ENCODE data around the gene RRP8.
A peak's percentile ranks its signal among the peaks of the same experiment; 100 is the strongest.

The RRP8 gene

GRCh38 chr11:6608726-6609501 is 5.5 kb upstream of the RRP8 start:
- Histone ChIP-seq H3K79me2 (ENCODE audit: low read length) (peaks cover 36% of the 10 kb centered on the region), H3K9ac (ENCODE audit: low read length) (no peak overlapping the region), H3K27ac (ENCODE audit: low read length) (no peak overlapping the region), H3K4me3 (ENCODE audit: low read length) (no peak overlapping the region), H3K4me1 (ENCODE audit: low read length) (peaks cover 54% of the 10 kb centered on the region), H3K36me3 (replicated peaks; ENCODE audit: low read depth, low read length) (peaks cover 39% of the 10 kb centered on the region), H2AFZ (ENCODE audit: low read depth, low read length) (no peak overlapping the region), H3K27me3 (ENCODE audit: low read depth, low read length) (no peaks in the 10 kb centered on the region), H3K4me2 (ENCODE audit: low read length) (no peak overlapping the region), H3K9me3 (ENCODE audit: insufficient read depth, low read length) (no peaks in the 10 kb centered on the region), H4K20me1 (ENCODE audit: insufficient read depth, low read length) (0 out of 2 replicates have a peak, but pooled peaks cover 4% of the 10 kb centered on the region)
- no peak for TF ChIP-seq EZH2phosphoT487 (IDR thresholded peaks at IDR 0.05; ENCODE audit: low read depth)
- TF ChIP-seq, protein P1, sequence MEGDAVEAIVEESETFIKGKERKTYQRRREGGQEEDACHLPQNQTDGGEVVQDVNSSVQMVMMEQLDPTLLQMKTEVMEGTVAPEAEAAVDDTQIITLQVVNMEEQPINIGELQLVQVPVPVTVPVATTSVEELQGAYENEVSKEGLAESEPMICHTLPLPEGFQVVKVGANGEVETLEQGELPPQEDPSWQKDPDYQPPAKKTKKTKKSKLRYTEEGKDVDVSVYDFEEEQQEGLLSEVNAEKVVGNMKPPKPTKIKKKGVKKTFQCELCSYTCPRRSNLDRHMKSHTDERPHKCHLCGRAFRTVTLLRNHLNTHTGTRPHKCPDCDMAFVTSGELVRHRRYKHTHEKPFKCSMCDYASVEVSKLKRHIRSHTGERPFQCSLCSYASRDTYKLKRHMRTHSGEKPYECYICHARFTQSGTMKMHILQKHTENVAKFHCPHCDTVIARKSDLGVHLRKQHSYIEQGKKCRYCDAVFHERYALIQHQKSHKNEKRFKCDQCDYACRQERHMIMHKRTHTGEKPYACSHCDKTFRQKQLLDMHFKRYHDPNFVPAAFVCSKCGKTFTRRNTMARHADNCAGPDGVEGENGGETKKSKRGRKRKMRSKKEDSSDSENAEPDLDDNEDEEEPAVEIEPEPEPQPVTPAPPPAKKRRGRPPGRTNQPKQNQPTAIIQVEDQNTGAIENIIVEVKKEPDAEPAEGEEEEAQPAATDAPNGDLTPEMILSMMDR (IDR thresholded peaks at IDR 0.05; ENCODE audit: low read depth, low read length), result no peak

DNA sequence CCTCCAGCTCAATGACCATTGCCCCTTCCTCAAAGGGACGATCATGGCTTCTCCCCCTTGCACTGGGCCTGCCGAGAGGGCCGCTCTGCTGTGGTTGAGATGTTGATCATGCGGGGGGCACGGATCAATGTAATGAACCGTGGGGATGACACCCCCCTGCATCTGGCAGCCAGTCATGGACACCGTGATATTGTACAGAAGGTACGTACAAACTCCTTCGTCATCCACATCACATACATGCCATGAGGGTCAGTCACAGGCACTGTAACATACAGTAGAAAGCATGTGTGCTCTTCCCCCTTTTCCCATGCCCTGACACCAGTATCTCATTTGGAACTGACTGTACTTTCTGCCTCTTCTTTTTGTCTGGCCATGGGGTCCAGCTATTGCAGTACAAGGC is 4.6 kb upstream of the RRP8 start:
- peaks cover 39% of the 10 kb centered on the region for H3K36me3 ChIP-seq (replicated peaks; ENCODE audit: low read depth, low read length)

DNA sequence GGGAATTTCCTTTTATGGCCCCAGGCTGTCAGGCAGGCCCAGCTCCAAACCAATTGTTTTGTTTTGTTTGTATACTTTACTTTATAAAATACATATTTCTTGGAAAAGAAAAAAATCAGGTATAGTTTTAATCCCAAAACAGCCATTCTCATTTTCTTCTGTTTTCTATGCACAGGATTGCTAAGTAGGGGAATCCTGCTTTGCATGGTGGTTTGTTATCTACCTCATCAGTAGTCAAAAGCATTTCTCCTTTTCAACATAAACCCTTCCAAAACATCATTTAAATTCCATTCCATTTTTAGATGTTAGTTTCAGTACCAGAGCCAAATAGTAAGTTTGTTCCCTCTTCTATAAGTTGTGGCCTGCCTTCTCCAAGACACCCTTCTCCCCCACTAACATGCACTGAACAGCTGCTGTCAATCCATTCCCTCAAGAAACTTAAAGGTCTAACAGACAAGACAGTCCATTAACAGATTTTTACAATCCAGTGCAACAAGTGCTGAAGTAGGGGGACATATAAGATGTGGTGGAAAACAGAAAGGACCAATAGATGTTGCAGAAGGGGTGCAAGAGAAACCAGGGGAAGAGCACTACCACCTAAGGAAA is 3.9 kb upstream of the RRP8 start:
- H3K27me3 ChIP-seq (ENCODE audit: low read depth, low read length), result no peaks in the 10 kb centered on the region
- H3K9me3 ChIP-seq (ENCODE audit: insufficient read depth, low read length), result no peaks in the 10 kb centered on the region
- no peak overlapping the region for H2AFZ ChIP-seq (ENCODE audit: low read depth, low read length)
- peaks cover 49% of the 10 kb centered on the region for H3K4me1 ChIP-seq (ENCODE audit: low read length)
- H3K4me2 ChIP-seq (ENCODE audit: low read length), result peak overlapping the region; percentile 77
- peak overlapping the region; percentile 53 for H3K9ac ChIP-seq (ENCODE audit: low read length)
- peak overlapping the region; percentile 89 for H3K27ac ChIP-seq (ENCODE audit: low read length)
- peak overlapping the region; percentile 49 for H3K4me3 ChIP-seq (ENCODE audit: low read length)
- TF ChIP-seq, protein P1 (IDR thresholded peaks at IDR 0.05; ENCODE audit: low read depth, low read length), result no peak
- no peak for TF ChIP-seq EZH2phosphoT487 (IDR thresholded peaks at IDR 0.05; ENCODE audit: low read depth)
- 0 out of 2 replicates have a peak, but pooled peaks cover 4% of the 10 kb centered on the region for H4K20me1 ChIP-seq (ENCODE audit: insufficient read depth, low read length)
- H3K79me2 ChIP-seq (ENCODE audit: low read length), result peaks cover 52% of the 10 kb centered on the region
- peaks cover 39% of the 10 kb centered on the region for H3K36me3 ChIP-seq (replicated peaks; ENCODE audit: low read depth, low read length)

More for the DNA sequence above, 4.6 kb upstream of the RRP8 start:
- H3K27me3 ChIP-seq (ENCODE audit: low read depth, low read length), result no peaks in the 10 kb centered on the region
- peaks cover 49% of the 10 kb centered on the region for H3K4me1 ChIP-seq (ENCODE audit: low read length)
- no peak overlapping the region for H2AFZ ChIP-seq (ENCODE audit: low read depth, low read length)
- H3K79me2 ChIP-seq (ENCODE audit: low read length), result peaks cover 45% of the 10 kb centered on the region
- H4K20me1 ChIP-seq (ENCODE audit: insufficient read depth, low read length), result 0 out of 2 replicates have a peak, but pooled peaks cover 4% of the 10 kb centered on the region
- H3K4me2 ChIP-seq (ENCODE audit: low read length), result peak overlapping the region; percentile 77
- H3K9me3 ChIP-seq (ENCODE audit: insufficient read depth, low read length), result no peaks in the 10 kb centered on the region
- peak overlapping the region; percentile 53; the same call in 1 of the 2 replicates for H3K9ac ChIP-seq (ENCODE audit: low read length)
- peak overlapping the region; percentile 89 for H3K27ac ChIP-seq (ENCODE audit: low read length)
- TF ChIP-seq, protein P1 (IDR thresholded peaks at IDR 0.05; ENCODE audit: low read depth, low read length), result no peak
- no peak for TF ChIP-seq EZH2phosphoT487 (IDR thresholded peaks at IDR 0.05; ENCODE audit: low read depth)
- H3K4me3 ChIP-seq (ENCODE audit: low read length), result no peak overlapping the region
